Measurements from ENCODE around the gene IGF1R. TPM values are rescaled to one million over a fixed set of nuclear protein-coding genes. Genes with fewer than 3 reads are reported as not detected.

Gene IGF1R
- total and polyA plus RNA-seq, 4 donors = 5.9 to 154 (median 27.6) TPM

GRCh38 chr15:98894312-98894711 is 246.0 kb downstream of the IGF1R start:
- WGBS, 2 donors = 93 to 95% methylated on average over 4 of the region's 4 CpGs
- Histone ChIP-seq H3K27me3 (ENCODE audit: control insufficient read depth in 3 of 3, insufficient read depth in 3 of 3, low read length in 2 of 3) (no peaks in the 10 kb centered on the region), H3K36me3 (ENCODE audit: control insufficient read depth in 4 of 4, insufficient read depth in 4 of 4, low read length in 4 of 4) (peaks cover 0 to 30% (median 15%) of the 10 kb centered on the region in 4 donors), H3K4me3 (no peak overlapping the region), H3K4me1 (ENCODE audit: control insufficient read depth in 5 of 5, insufficient read depth in 5 of 5, low read length in 5 of 5) (peaks cover 0 to 14% (median 0%) of the 10 kb centered on the region in 5 donors), H3K9ac (ENCODE audit: insufficient read depth in 1 of 2, low read length in 2 of 2) (no peak overlapping the region), H3K9me3 (ENCODE audit: control insufficient read depth in 4 of 4, insufficient read depth in 3 of 4, low read length in 3 of 4) (no peaks in the 10 kb centered on the region), H3K27ac (ENCODE audit: low read depth in 1 of 2, low read length in 1 of 2) (no peak overlapping the region)
- TF ChIP-seq, protein P1, sequence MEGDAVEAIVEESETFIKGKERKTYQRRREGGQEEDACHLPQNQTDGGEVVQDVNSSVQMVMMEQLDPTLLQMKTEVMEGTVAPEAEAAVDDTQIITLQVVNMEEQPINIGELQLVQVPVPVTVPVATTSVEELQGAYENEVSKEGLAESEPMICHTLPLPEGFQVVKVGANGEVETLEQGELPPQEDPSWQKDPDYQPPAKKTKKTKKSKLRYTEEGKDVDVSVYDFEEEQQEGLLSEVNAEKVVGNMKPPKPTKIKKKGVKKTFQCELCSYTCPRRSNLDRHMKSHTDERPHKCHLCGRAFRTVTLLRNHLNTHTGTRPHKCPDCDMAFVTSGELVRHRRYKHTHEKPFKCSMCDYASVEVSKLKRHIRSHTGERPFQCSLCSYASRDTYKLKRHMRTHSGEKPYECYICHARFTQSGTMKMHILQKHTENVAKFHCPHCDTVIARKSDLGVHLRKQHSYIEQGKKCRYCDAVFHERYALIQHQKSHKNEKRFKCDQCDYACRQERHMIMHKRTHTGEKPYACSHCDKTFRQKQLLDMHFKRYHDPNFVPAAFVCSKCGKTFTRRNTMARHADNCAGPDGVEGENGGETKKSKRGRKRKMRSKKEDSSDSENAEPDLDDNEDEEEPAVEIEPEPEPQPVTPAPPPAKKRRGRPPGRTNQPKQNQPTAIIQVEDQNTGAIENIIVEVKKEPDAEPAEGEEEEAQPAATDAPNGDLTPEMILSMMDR (IDR thresholded peaks at IDR 0.05; ENCODE audit: control extremely low read depth, extremely low read depth) = no peak
- ATAC-seq (ENCODE audit: insufficient read depth, low FRiP score) = no peak
- no peak for DNase-seq

DNA sequence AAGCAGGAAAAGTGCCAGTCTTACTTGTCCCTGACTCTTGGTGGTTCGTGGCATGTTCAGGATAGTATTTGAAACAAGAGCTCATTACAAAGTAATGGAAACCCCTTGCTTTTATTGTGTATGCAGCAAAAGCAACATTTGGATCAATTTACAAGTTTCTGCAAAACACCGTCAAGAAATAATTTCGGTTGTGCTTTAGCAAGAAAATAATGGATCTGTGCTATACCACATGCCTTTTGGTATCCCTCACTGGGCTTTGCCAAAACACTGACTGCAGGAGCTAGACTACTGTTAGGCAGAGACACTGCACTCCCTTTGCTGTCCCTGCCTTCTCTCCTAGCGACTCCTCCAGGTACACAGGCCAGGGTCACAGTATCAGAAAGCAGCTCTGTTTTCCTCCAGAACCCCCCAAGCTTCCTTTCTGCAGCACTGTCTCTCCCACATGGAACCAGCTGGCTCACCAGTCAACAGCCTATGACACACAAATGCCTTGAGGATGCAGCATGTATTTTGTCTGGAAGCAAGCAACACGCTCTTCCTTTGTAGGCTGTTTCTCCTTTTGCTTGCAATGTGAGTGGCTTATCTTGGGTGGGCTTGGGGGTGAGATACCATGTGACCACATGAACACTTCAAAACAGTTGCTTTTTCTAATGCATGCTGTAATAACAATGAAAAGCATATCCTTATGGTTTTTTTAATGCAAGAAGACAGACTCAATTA is 247.8 kb downstream of the IGF1R start:
- H3K4me1 ChIP-seq (ENCODE audit: control insufficient read depth in 5 of 5, insufficient read depth in 5 of 5, low read length in 5 of 5) = peaks cover 0 to 13% (median 7%) of the 10 kb centered on the region in 5 donors
- WGBS, 2 donors = 86 to 91% methylated on average over 5 of the region's 5 CpGs
- no peaks in the 10 kb centered on the region for H3K27me3 ChIP-seq (ENCODE audit: control insufficient read depth in 3 of 3, insufficient read depth in 3 of 3, low read length in 2 of 3)
- no peak overlapping the region for H3K9ac ChIP-seq (ENCODE audit: insufficient read depth in 1 of 2, low read length in 2 of 2)
- peak in 1 of 3 donors; percentile 35 for DNase-seq
- ATAC-seq (ENCODE audit: insufficient read depth, low FRiP score) = no peak
- H3K27ac ChIP-seq (ENCODE audit: low read depth in 1 of 2, low read length in 1 of 2) = peak overlapping the region in 1 of 2 donors; percentile 55
- H3K4me3 ChIP-seq = no peak overlapping the region
- no peaks in the 10 kb centered on the region for H3K9me3 ChIP-seq (ENCODE audit: control insufficient read depth in 4 of 4, insufficient read depth in 3 of 4, low read length in 3 of 4)
- TF ChIP-seq, protein P1 (IDR thresholded peaks at IDR 0.05; ENCODE audit: control extremely low read depth, extremely low read depth) = no peak
- peaks cover 0 to 30% (median 19%) of the 10 kb centered on the region in 4 donors for H3K36me3 ChIP-seq (ENCODE audit: control insufficient read depth in 4 of 4, insufficient read depth in 4 of 4, low read length in 4 of 4)

DNA sequence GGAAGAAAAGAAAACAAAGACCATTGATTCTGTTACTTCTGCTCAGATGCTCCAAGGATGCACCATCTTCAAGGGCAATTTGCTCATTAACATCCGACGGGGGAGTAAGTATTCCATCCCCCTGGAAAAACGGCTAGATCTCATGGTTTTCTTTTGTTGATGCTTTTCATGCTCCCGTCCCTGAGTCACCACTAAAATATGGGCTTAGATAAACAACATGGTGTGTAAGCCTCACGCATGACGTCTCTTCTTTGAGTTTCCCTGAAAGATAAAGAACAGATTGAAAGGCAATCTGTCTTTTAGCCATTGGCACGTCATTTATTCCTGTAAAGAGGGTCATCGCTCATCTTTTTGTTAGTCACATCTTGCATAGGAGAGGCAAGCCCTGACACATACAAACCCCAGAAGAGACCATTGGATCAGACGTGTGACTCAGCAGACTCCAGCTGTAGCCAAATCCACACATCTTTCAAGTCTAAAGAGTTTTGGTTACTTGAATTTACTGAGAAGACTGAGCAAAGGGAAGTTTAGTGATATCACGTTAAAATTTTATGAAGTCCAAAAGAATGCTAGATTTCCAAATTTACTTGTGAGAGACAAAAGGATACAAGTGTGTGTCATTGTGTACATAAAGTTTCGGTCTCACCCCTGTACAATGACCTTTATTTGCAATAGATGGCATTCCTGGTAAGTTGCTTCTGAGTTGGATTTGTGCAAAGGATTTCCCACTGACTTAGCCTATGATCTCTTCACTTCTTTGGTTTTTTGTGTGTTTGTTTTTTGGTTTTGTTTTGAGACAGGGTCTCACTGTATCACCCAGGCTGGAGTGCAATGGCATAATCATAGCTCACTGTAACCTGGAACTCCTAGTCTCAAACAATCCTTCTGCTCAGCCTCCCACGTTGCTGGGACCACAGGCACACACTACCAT is 248.7 kb downstream of the IGF1R start:
- Histone ChIP-seq H3K27ac (ENCODE audit: low read depth in 1 of 2, low read length in 1 of 2) (peak overlapping the region in 1 of 2 donors; percentile 63), H3K4me3 (no peak overlapping the region), H3K9me3 (ENCODE audit: control insufficient read depth in 4 of 4, insufficient read depth in 3 of 4, low read length in 3 of 4) (no peaks in the 10 kb centered on the region), H3K4me1 (ENCODE audit: control insufficient read depth in 5 of 5, insufficient read depth in 5 of 5, low read length in 5 of 5) (peaks cover 0 to 13% (median 5%) of the 10 kb centered on the region in 5 donors), H3K27me3 (ENCODE audit: control insufficient read depth in 3 of 3, insufficient read depth in 3 of 3, low read length in 2 of 3) (no peaks in the 10 kb centered on the region), H3K9ac (ENCODE audit: insufficient read depth in 1 of 2, low read length in 2 of 2) (no peak overlapping the region), H3K36me3 (ENCODE audit: control insufficient read depth in 4 of 4, insufficient read depth in 4 of 4, low read length in 4 of 4) (peaks cover 0 to 23% (median 13%) of the 10 kb centered on the region in 4 donors)
- ATAC-seq (ENCODE audit: insufficient read depth, low FRiP score) (no peak), DNase-seq (peak in 2 of 3 donors; percentile 48 to 58)
- TF ChIP-seq, protein P1 (IDR thresholded peaks at IDR 0.05; ENCODE audit: control extremely low read depth, extremely low read depth) = no peak
- WGBS, 2 donors = 77 to 89% methylated on average over 12 of the region's 12 CpGs

Data from lung (tissue), 12 donors.